MCF 10A (cell line): ENCODE measurements around the gene CPOX. TPM values are rescaled to one million over a fixed set of nuclear protein-coding genes. Genes with fewer than 3 reads are reported as not detected.

Experiments
- BruUV-seq: library from RNA; stranded (reverse); fragments of 400-500 nt; replicated peaks from 2 replicates; lab custom pipeline; 2021; lab: Mats Ljungman, UMichigan
- CTCF ChIA-PET: fragments of 300-600 bp; sonication (Branson Sonifier 250); formaldehyde crosslinking; extraction: SDS; loops from one replicate; lab custom pipeline; 2021; ENCODE audit warnings: antibody characterized with exemption, inconsistent platforms; lab: Yijun Ruan, JAX
- POLR2A ChIA-PET: fragments of 300-600, 350-650 bp; sonication (Branson Sonifier 250); formaldehyde crosslinking; extraction: SDS; loops from one replicate; lab custom pipeline; 2020; ENCODE audit warnings: antibody characterized with exemption, inconsistent platforms; lab: Yijun Ruan, JAX
- DNase-seq: peaks from one replicate; pipeline ENCODE4 v3.0.0-alpha.2; 2018; ENCODE audit not compliant: unreplicated experiment
- H3K27ac Mint-ChIP-seq: one replicate; pipeline ENCODE4 v1.8.0; 2022; ENCODE audit warnings: mild to moderate bottlenecking, low read depth, mixed read lengths; ENCODE audit not compliant: unreplicated experiment
- H3K27me3 Mint-ChIP-seq: one replicate; pipeline ENCODE4 v1.8.0; 2022; ENCODE audit warnings: mixed read lengths; ENCODE audit not compliant: insufficient read depth, unreplicated experiment
- H3K36me3 Mint-ChIP-seq: one replicate; pipeline ENCODE4 v1.8.0; 2022; ENCODE audit warnings: mild to moderate bottlenecking, moderate library complexity, mixed read lengths; ENCODE audit not compliant: insufficient read depth, unreplicated experiment
- H3K4me1 Mint-ChIP-seq: one replicate; pipeline ENCODE4 v1.8.0; 2022; ENCODE audit warnings: mixed read lengths; ENCODE audit not compliant: insufficient read depth, unreplicated experiment
- H3K4me3 Mint-ChIP-seq: one replicate; pipeline ENCODE4 v1.8.0; 2022; ENCODE audit warnings: mild to moderate bottlenecking, moderate library complexity, mixed read lengths; ENCODE audit not compliant: unreplicated experiment
- H3K9me3 Mint-ChIP-seq: one replicate; pipeline ENCODE4 v1.8.0; 2022; ENCODE audit warnings: mixed read lengths; ENCODE audit not compliant: unreplicated experiment
- CTCF ChIP-seq: fragments of 200-600 bp; IDR thresholded peaks from one replicate; pipeline ENCODE4 v1.8.0; 2022; ENCODE audit warnings: antibody characterized with exemption, mild to moderate bottlenecking; ENCODE audit not compliant: unreplicated experiment
- intact Hi-C: fragments of 100-400 bp; cut with micrococcal nuclease; formaldehyde crosslinking; loops from 2 replicates; pipeline ENCODE4 v1.14.1; 2022
- total RNA-seq: library from RNA; stranded (reverse); gene quantifications from 2 replicates; pipeline ENCODE4 v1.2.3, GENCODE V29; 2022

The CPOX gene
- total RNA-seq, 1 experiment from 2014 or later: 10.8 TPM

- no peak for DNase-seq
- intact Hi-C loops: loop anchor here (5.0 to 10.0 kb wide), 2 partner anchors 227 to 1165 kb away; no protein-coding TSS in a partner anchor
- Mint-ChIP-seq H3K27ac (no peak overlapping the region), H3K27me3 (no peaks in the 10 kb centered on the region), H3K9me3 (no peaks in the 10 kb centered on the region), H3K36me3 (peaks cover 37% of the 10 kb centered on the region), H3K4me1 (peaks cover 26% of the 10 kb centered on the region), H3K4me3 (no peak overlapping the region)
- CTCF ChIA-PET: interaction anchor here (0.6 to 17.5 kb wide), 12 partner anchors 9 to 1756 kb away, joined by 3 to 407 read pairs (median 6); no protein-coding TSS in a partner anchor
- BruUV-seq: no TSS peak
- POLR2A ChIA-PET: interaction anchor here (0.5 to 1.5 kb wide), 3 partner anchors 67 to 826 kb away, joined by 3 to 4 read pairs (median 3); partner anchors contain the start of gene CLDND1
- TF ChIP-seq CTCF: no peak
These were observed 3.9 kb downstream of the CPOX start for GRCh38 chr3:98589331-98590036.

GRCh38 chr3:98588065-98588464 lies 5.3 kb downstream of the CPOX start:
- intact Hi-C loops: loop anchor here (1.0 to 5.0 kb wide), 2 partner anchors 226 to 549 kb away; no protein-coding TSS in a partner anchor
- no TSS peak for BruUV-seq
- TF ChIP-seq CTCF: peak; percentile 30

GRCh38 chr3:98587654-98588053 lies 5.8 kb downstream of the CPOX start:
- no TSS peak for BruUV-seq

More at GRCh38 chr3:98588065-98588464, 5.3 kb downstream of the CPOX start:
- Mint-ChIP-seq H3K4me1 (peaks cover 33% of the 10 kb centered on the region), H3K9me3 (no peaks in the 10 kb centered on the region), H3K27me3 (no peaks in the 10 kb centered on the region), H3K4me3 (no peak overlapping the region), H3K27ac (no peak overlapping the region), H3K36me3 (peaks cover 37% of the 10 kb centered on the region)
- POLR2A ChIA-PET: no interaction called here
- CTCF ChIA-PET: interaction anchor here (0.9 to 2.7 kb wide), 11 partner anchors 9 to 638 kb away, joined by 3 to 19 read pairs (median 4); no protein-coding TSS in a partner anchor
- no peak for DNase-seq

More at GRCh38 chr3:98587654-98588053, 5.8 kb downstream of the CPOX start:
- DNase-seq: no peak
- Mint-ChIP-seq H3K4me3 (no peak overlapping the region), H3K9me3 (no peaks in the 10 kb centered on the region), H3K27ac (no peak overlapping the region), H3K36me3 (peaks cover 39% of the 10 kb centered on the region), H3K4me1 (peaks cover 29% of the 10 kb centered on the region), H3K27me3 (no peaks in the 10 kb centered on the region)
- CTCF ChIA-PET: interaction anchor here (0.7 to 1.6 kb wide), 14 partner anchors 9 to 799 kb away, joined by 3 to 13 read pairs (median 4); no protein-coding TSS in a partner anchor
- POLR2A ChIA-PET: interaction anchor here (0.6 kb wide), 1 partner anchor 912 kb away, joined by 3 read pairs; no protein-coding TSS in a partner anchor
- no peak for TF ChIP-seq CTCF
- intact Hi-C loops: loop anchor here (1.0 to 5.0 kb wide), 2 partner anchors 225 to 548 kb away; no protein-coding TSS in a partner anchor
